Central memory CD4-positive, alpha-beta T cell (primary cell): Measurements from ENCODE around the gene SCYGR4.
"Not testable (repeated sequence)": the region's sequence is repeated elsewhere in the genome, so short reads cannot be mapped to it uniquely, and the experiment has no call there.

Source experiments
- DNase-seq: peaks from one replicate; pipeline ENCODE4 v3.0.0; 2022

SCYGR4 gene

GRCh38 chr2:227614740-227615139 lies 2.6 kb upstream of the SCYGR4 start, which contains the start of gene SCYGR3:
Gene SCYGR3, minus strand, starts transcription at chr2:227614840. Its CDS starts 0 bp downstream, at chr2:227614840.
- no peak for DNase-seq

GRCh38 chr2:227615181-227615580 lies 2.1 kb upstream of the SCYGR4 start:
- DNase-seq: no peak

GRCh38 chr2:227615906-227616305 lies 1.4 kb upstream of the SCYGR4 start:
- DNase-seq: no peak

- DNase-seq: no peak
Observed at GRCh38 chr2:227616631-227617030, 667 bp upstream of the SCYGR4 start.

GRCh38 chr2:227623226-227623625 lies 5.9 kb downstream of the SCYGR4 start:
- no peak for DNase-seq

- DNase-seq: no peak
Observed at GRCh38 chr2:227625420-227625819, 8.1 kb downstream of the SCYGR4 start.

GRCh38 chr2:227626580-227627151 lies 9.4 kb downstream of the SCYGR4 start:
- DNase-seq: no peak

- no peak for DNase-seq
Observed at GRCh38 chr2:227627769-227628168, 10.5 kb downstream of the SCYGR4 start.

- DNase-seq: no peak
Observed at GRCh38 chr2:227629435-227629834, 12.1 kb downstream of the SCYGR4 start.

GRCh38 chr2:227630322-227630721 lies 13.0 kb downstream of the SCYGR4 start:
- DNase-seq: no peak

GRCh38 chr2:227632827-227633226 lies 15.5 kb downstream of the SCYGR4 start:
- DNase-seq: no peak

GRCh38 chr2:227634201-227634600 lies 16.9 kb downstream of the SCYGR4 start:
- no peak for DNase-seq

- no peak for DNase-seq
Observed at GRCh38 chr2:227642656-227643055, 25.4 kb downstream of the SCYGR4 start.

- no peak for DNase-seq
Observed at GRCh38 chr2:227643990-227644551, 26.8 kb downstream of the SCYGR4 start.

GRCh38 chr2:227653419-227653818 lies 36.1 kb downstream of the SCYGR4 start:
- no peak for DNase-seq

- DNase-seq: no peak
Observed at GRCh38 chr2:227654426-227654825, 37.1 kb downstream of the SCYGR4 start.

- no peak for DNase-seq
Observed at GRCh38 chr2:227655454-227655853, 38.2 kb downstream of the SCYGR4 start.

GRCh38 chr2:227657199-227657845 lies 40.0 kb downstream of the SCYGR4 start:
- DNase-seq: no peak

- DNase-seq: no peak
Observed at GRCh38 chr2:227661025-227661649, 43.8 kb downstream of the SCYGR4 start.

GRCh38 chr2:227661827-227662226 lies 44.5 kb downstream of the SCYGR4 start:
- DNase-seq: no peak

- DNase-seq: no peak
Observed at GRCh38 chr2:227665189-227665940, 48.1 kb downstream of the SCYGR4 start.

- DNase-seq: not testable (repeated sequence)
Observed at GRCh38 chr2:227666631-227667170, 49.4 kb downstream of the SCYGR4 start, which contains the start of gene SCYGR5. Gene SCYGR5, plus strand, starts transcription at chr2:227666804. Its CDS starts 0 bp downstream, at chr2:227666804.
